HG03469 (cell line): ENCODE results near the gene NNT.

ENCODE experiments used
- ATAC-seq: cut with Tn5 transposase; IDR thresholded peaks from one replicate; pipeline ENCODE4 v1.9.1; 2021; ENCODE audit warnings: mild to moderate bottlenecking, moderate library complexity, moderate number of reproducible peaks; ENCODE audit not compliant: unreplicated experiment

The NNT gene

GRCh38 chr5:43622074-43622473, 19.1 kb downstream of the NNT start:
- no peak for ATAC-seq

GRCh38 chr5:43623048-43623680, 20.2 kb downstream of the NNT start:
- ATAC-seq = no peak

GRCh38 chr5:43627028-43627427, 24.0 kb downstream of the NNT start:
- no peak for ATAC-seq

- peak; percentile 92 for ATAC-seq
Observed at GRCh38 chr5:43631182-43631910, 28.4 kb downstream of the NNT start.

- no peak for ATAC-seq
Observed at GRCh38 chr5:43634621-43635020, 31.6 kb downstream of the NNT start.

GRCh38 chr5:43635374-43635773, 32.4 kb downstream of the NNT start:
- ATAC-seq = no peak

- no peak for ATAC-seq
Observed at GRCh38 chr5:43636076-43636475, 33.1 kb downstream of the NNT start.

GRCh38 chr5:43637416-43637815, 34.4 kb downstream of the NNT start:
- ATAC-seq = no peak

GRCh38 chr5:43638107-43638506, 35.1 kb downstream of the NNT start:
- ATAC-seq = no peak

GRCh38 chr5:43638546-43638945, 35.6 kb downstream of the NNT start:
- no peak for ATAC-seq

GRCh38 chr5:43639566-43639965, 36.6 kb downstream of the NNT start:
- ATAC-seq = no peak

- ATAC-seq = no peak
Observed at GRCh38 chr5:43642428-43642827, 39.4 kb downstream of the NNT start.

- no peak for ATAC-seq
Observed at GRCh38 chr5:43643327-43643726, 40.3 kb downstream of the NNT start.

- ATAC-seq = no peak
Observed at GRCh38 chr5:43643750-43644149, 40.8 kb downstream of the NNT start.

GRCh38 chr5:43646992-43647391, 44.0 kb downstream of the NNT start:
- no peak for ATAC-seq

- ATAC-seq = no peak
Observed at GRCh38 chr5:43647789-43648188, 44.8 kb downstream of the NNT start.

GRCh38 chr5:43648499-43649124, 45.6 kb downstream of the NNT start:
- ATAC-seq = no peak

GRCh38 chr5:43649256-43649655, 46.3 kb downstream of the NNT start:
- no peak for ATAC-seq

GRCh38 chr5:43652537-43653302, 49.7 kb downstream of the NNT start:
- no peak for ATAC-seq

- no peak for ATAC-seq
Observed at GRCh38 chr5:43658509-43658908, 55.5 kb downstream of the NNT start.

- no peak for ATAC-seq
Observed at GRCh38 chr5:43659075-43659474, 56.1 kb downstream of the NNT start.
